Measurements from ENCODE around the gene ENTR1.

ENTR1 gene

DNA sequence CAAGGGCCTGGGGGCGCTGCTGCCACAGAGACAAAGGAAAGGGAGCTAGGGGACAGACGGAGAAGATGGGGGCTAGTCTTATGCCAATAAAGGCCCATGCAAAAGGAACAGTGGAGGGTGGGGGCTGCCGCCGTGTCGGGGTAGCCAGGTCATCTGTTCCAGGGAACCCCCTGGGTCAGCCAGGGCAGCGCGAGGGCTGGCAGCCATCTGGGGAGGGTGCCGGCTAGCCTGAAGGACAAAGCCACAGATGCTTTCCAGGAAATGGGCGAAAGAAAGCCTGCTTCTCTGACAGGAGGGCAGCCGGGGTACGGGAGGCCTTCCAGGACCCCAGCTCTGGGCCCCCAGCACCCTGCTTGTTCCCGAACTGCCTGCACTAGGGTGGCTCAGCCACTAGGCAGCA, 35.3 kb downstream of the ENTR1 start:
- H3K4me3 ChIP-seq: no peak overlapping the region
- TF ChIP-seq, protein P1, sequence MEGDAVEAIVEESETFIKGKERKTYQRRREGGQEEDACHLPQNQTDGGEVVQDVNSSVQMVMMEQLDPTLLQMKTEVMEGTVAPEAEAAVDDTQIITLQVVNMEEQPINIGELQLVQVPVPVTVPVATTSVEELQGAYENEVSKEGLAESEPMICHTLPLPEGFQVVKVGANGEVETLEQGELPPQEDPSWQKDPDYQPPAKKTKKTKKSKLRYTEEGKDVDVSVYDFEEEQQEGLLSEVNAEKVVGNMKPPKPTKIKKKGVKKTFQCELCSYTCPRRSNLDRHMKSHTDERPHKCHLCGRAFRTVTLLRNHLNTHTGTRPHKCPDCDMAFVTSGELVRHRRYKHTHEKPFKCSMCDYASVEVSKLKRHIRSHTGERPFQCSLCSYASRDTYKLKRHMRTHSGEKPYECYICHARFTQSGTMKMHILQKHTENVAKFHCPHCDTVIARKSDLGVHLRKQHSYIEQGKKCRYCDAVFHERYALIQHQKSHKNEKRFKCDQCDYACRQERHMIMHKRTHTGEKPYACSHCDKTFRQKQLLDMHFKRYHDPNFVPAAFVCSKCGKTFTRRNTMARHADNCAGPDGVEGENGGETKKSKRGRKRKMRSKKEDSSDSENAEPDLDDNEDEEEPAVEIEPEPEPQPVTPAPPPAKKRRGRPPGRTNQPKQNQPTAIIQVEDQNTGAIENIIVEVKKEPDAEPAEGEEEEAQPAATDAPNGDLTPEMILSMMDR (IDR thresholded peaks at IDR 0.05): no peak
- DNase-seq (ENCODE audit: low spot score): no peak
- H3K27ac ChIP-seq: no peak overlapping the region

DNA sequence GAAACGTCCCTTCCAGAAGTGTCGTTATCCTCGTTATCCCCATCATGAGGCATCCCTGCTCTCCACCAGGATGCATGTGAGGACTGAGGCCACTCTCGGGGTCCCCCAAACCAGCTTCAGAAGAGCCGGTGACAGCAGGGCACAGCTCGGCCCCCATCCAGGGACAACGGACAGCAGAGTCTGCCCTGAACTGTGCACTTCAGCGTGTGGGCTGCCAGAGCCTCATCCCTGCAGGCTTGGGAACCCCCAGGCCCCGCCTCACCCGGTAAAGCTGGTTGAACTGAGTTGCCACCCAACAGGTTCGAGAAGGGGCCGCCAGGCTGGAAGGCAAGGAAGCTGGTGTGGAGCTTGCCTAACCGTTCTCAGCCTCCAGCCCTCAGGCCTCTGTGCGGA, 36.2 kb downstream of the ENTR1 start:
- H3K4me3 ChIP-seq: no peak overlapping the region
- no peak for DNase-seq (ENCODE audit: low spot score)

DNA sequence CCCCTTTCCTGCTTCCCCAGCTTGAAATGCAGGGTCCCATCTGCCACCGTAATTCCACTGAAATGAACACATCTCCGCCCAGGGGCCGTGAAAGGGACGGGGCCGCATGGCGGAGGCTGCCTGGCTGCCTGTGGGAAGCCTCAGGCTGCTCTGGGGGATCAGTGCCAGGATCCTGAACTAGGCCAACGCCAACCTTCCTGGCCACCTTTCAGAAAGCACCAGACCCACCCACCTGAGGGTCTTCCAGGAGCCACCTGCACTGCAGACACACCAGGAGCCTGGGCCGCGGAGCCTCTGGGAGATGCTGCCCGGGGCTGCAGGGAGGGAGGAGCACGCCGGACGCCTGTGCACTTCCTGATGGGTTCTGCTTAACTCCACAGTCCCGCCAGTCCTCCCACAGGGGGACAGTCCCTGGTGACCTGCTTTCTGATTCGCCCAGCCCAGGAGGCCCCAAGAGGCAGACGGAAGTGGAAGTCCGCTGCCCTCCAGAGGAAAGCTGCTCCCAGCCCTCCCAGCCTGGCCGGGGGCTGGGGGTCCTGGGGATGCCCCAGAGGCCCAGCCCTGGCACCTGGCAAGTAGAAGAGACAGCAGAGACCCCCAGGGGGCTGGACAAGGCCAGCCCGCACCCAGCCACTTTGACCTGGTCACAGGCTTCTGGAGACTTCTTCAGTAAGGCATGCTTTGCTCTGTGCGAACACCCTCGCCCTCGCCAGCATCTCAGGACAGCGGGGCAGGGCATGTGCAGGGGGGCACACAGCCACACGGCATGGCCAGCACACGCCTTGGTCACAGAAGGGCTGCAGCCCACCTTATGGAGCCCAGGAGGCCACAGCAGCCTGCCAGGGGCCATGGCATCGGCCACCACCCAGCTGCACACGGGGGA, 36.9 kb downstream of the ENTR1 start, which contains the start of gene CARD9:
TSS of gene CARD9 (minus strand) at position 370 of the 883 bp plus-strand sequence. CDS start 1,591 bp downstream, outside the sequence.
- peak within 1 kb of the TSS; percentile 61 for H3K4me3 ChIP-seq
- TF ChIP-seq, protein P1 (IDR thresholded peaks at IDR 0.05): no peak
- DNase-seq (ENCODE audit: low spot score): no peak
- H3K27ac ChIP-seq: peak within 1 kb of the TSS in 1 of 2 donors; percentile 41

More for the DNA sequence above, 36.2 kb downstream of the ENTR1 start:
- no peak overlapping the region for H3K27ac ChIP-seq
- TF ChIP-seq, protein P1 (IDR thresholded peaks at IDR 0.05): no peak

DNA sequence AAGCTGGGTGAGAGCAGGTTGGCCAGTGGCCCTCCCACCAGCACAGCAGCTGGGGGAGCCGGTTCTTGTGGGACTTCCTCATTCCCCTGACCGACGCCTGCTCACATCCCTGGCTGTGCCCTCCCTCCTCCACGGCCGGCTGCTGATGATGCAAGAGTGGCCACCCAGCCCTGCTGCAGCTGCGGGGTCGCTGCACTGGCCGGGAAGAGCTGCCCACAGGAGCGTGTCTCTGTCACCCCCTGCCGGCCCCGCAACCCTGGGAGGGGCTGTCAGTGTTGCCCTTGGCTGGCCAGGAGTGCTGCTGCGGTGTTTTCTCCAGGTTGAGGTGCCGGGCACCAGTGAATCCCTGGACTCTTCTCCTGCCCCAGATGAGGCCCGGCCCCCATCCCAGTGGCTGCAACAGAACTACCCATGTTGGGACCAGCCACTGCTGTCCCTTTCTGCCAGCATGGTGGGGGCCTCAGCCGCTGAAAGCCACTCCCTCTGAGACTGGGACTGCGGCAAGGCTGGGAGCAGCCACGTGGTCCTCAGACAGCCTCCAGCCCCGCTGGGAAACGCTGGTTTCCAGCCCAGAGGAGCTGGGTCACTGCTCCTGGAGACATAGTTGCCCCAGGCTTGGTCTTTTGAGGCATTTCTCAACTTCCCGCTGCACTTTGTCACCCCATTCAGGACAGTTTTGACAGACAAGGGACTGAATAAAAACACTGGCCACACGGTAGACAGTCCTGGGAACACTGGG, 37.7 kb downstream of the ENTR1 start:
- Histone ChIP-seq H3K27ac (peak overlapping the region in 1 of 2 donors; percentile 41), H3K4me3 (peak overlapping the region; percentile 61)
- DNase-seq (ENCODE audit: low spot score): no peak
- TF ChIP-seq, protein P1 (IDR thresholded peaks at IDR 0.05): no peak

DNA sequence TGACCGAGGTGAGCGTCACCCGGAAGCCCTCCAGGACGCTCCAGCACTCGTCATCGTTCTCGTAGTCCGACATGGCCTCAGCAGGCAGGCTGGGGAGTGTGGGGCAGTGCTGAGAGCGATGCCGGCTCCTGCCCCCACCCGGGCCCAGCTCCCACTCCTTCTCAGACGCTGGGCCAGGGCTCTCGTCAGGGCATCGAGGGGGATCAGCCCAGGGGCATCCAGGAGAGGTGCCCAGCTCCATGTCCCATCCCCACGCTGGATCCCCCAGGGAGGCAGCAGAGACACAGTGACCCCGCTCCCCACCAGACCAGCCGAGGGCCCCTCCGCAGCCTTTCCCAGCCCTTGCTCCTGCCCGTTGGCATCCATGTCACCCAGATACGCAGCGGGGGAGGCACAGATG, 38.4 kb downstream of the ENTR1 start:
- TF ChIP-seq, protein P1 (IDR thresholded peaks at IDR 0.05): no peak
- peak overlapping the region in 1 of 2 donors; percentile 41 for H3K27ac ChIP-seq
- peak overlapping the region; percentile 61 for H3K4me3 ChIP-seq
- DNase-seq (ENCODE audit: low spot score): no peak

DNA sequence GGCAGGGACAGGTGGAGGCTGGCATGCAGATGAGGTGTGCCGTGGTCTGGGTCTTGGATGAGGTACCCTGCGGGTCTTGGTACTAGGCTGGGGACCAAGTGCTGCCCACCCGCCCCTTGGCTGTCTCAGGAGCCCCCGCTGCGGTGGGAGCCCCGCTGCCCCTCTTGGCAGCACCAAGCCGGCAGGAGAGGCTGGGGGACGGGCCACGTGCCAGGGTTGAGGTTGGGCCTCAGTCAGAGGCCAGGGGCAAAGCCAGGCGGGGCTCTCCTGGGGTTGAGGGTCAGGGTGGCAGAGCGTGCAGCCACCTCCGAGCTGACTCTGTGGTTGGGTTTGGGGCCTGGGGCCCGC, 38.9 kb downstream of the ENTR1 start:
- Histone ChIP-seq H3K27ac (no peak overlapping the region), H3K4me3 (no peak overlapping the region)
- TF ChIP-seq, protein P1 (IDR thresholded peaks at IDR 0.05): no peak
- DNase-seq (ENCODE audit: low spot score): no peak
